GM12878 (cell line): ENCODE results near the gene ASPG. TPM values are rescaled to one million over a fixed set of nuclear protein-coding genes. Genes with fewer than 3 reads are reported as not detected.

Source experiments
- ATAC-seq: fragments of 200-7000 bp; cut with Tn5 transposase; 3 replicates; pipeline ENCODE4 v1.9.1; 2020; ENCODE audit warnings: mild to moderate bottlenecking, moderate library complexity
- BruUV-seq: library from RNA; stranded (reverse); fragments of 400-500 nt; replicated peaks from 2 replicates; lab custom pipeline; 2021; lab: Mats Ljungman, UMichigan
- CTCF ChIA-PET: fragments of 300-600 bp; sonication (Branson Sonifier 250); formaldehyde crosslinking; extraction: SDS; loops from one replicate; lab custom pipeline; 2021; ENCODE audit warnings: inconsistent platforms; lab: Yijun Ruan, JAX
- POLR2A ChIA-PET: fragments of 350-600 bp; formaldehyde crosslinking; extraction: SDS; loops from one replicate; lab custom pipeline; 2021; ENCODE audit warnings: inconsistent platforms; lab: Charles Lee
- RAD21 ChIA-PET: fragments of 300-600 bp; sonication (Branson Sonifier 250); formaldehyde crosslinking; loops from one replicate; lab custom pipeline; 2023; ENCODE audit warnings: antibody characterized with exemption; ENCODE audit not compliant: unreplicated experiment; lab: Charles Lee
- SMC1A ChIA-PET: fragments of 300-600 bp; sonication (Branson Sonifier 250); formaldehyde crosslinking; loops from one replicate; lab custom pipeline; 2023; ENCODE audit not compliant: unreplicated experiment, uncharacterized antibody; lab: Charles Lee
- DNase-seq: peaks from one replicate; pipeline ENCODE4 v3.0.0-alpha.2; 2011; ENCODE audit warnings: low read depth, low spot score
- FAIRE-seq: peaks from 3 replicates; lab custom pipeline; 2011; peaks lifted over from hg19 to GRCh38; lab: Jason Lieb, UNC
- H2AFZ ChIP-seq: 2 replicates; pipeline ENCODE4 v1.6.0; 2011; ENCODE audit warnings: low read depth, low read length, control low read depth; ENCODE audit not compliant: control insufficient read depth
- H3K27ac ChIP-seq: 2 replicates; pipeline ENCODE4 v1.5.1; 2011; ENCODE audit warnings: control low read depth; ENCODE audit not compliant: control insufficient read depth, insufficient read depth
- H3K27me3 ChIP-seq, 2 experiments: replicated peaks in 1 of 2; 2 replicates each; pipeline versions ENCODE4 v1.6.0 to v1.6.1; 2011; ENCODE audit warnings: low read length in 1 of 2; ENCODE audit not compliant: control insufficient read depth in 2 of 2, insufficient read depth in 2 of 2
- H3K36me3 ChIP-seq, 2 experiments: 2 replicates each; pipeline ENCODE4 v1.5.1; 2011; ENCODE audit warnings: low read length in 1 of 2; ENCODE audit not compliant: control insufficient read depth in 2 of 2, insufficient read depth in 2 of 2
- H3K4me1 ChIP-seq: 2 replicates; pipeline ENCODE4 v1.6.1; 2011; ENCODE audit warnings: mild to moderate bottlenecking, low read length, moderate library complexity, mixed read lengths; ENCODE audit not compliant: control insufficient read depth, insufficient read depth
- H3K4me2 ChIP-seq: 2 replicates; pipeline ENCODE4 v1.6.0; 2011; ENCODE audit warnings: control low read depth; ENCODE audit not compliant: control insufficient read depth, insufficient read depth
- H3K4me3 ChIP-seq: fragments of 200-600 bp; sonication (generic); 2 replicates; pipeline ENCODE4 v1.5.1; 2016
- H3K79me2 ChIP-seq: 2 replicates; pipeline ENCODE4 v1.6.0; 2011; ENCODE audit warnings: low read length; ENCODE audit not compliant: control insufficient read depth, insufficient read depth
- H3K9ac ChIP-seq: 2 replicates; pipeline ENCODE4 v1.8.0; 2011; ENCODE audit warnings: low read length, control low read depth, mixed read lengths; ENCODE audit not compliant: control insufficient read depth, insufficient read depth
- H3K9me3 ChIP-seq: replicated peaks from 3 replicates; pipeline ENCODE4 v1.5.1; 2011; ENCODE audit warnings: mild to moderate bottlenecking, low read length; ENCODE audit not compliant: control insufficient read depth, insufficient read depth
- H4K20me1 ChIP-seq: 2 replicates; pipeline ENCODE4 v1.6.0; 2011; ENCODE audit not compliant: control insufficient read depth, insufficient read depth
- CTCF ChIP-seq, 3 experiments: IDR thresholded peaks in 2 of 3; conservative IDR thresholded peaks in 1 of 3; 2 replicates each; pipeline ENCODE4 v1.5.1; 2011; ENCODE audit warnings: low read depth in 3 of 3, low read length in 3 of 3, mild to moderate bottlenecking in 3 of 3, control low read depth in 2 of 3, moderate library complexity in 2 of 3, inconsistent platforms in 1 of 3, mixed read lengths in 1 of 3; ENCODE audit not compliant: control insufficient read depth in 2 of 3, insufficient read depth in 1 of 3; ENCODE audit errors: extremely low read depth in 1 of 3
- ETV6 ChIP-seq, 2 experiments: fragments of 450-650 bp in 1 of 2; IDR thresholded peaks in 1 of 2; conservative IDR thresholded peaks in 1 of 2; 2 replicates each; pipeline ENCODE4 v1.6.1; 2014; ENCODE audit warnings: antibody characterized with exemption in 1 of 2, borderline replicate concordance in 1 of 2, low read depth in 1 of 2, mild to moderate bottlenecking in 1 of 2, moderate library complexity in 1 of 2
- FOXK2 ChIP-seq: fragments of 450-650 bp; IDR thresholded peaks from 2 replicates; pipeline ENCODE4 v1.6.1; 2017; ENCODE audit warnings: mild to moderate bottlenecking, moderate library complexity
- HDAC2 ChIP-seq: fragments of 200-600 bp; sonication (generic); IDR thresholded peaks from 2 replicates; pipeline ENCODE4 v1.6.1; 2017
- MEF2B ChIP-seq: fragments of 450-650 bp; IDR thresholded peaks from 2 replicates; pipeline ENCODE4 v1.6.1; 2018; ENCODE audit warnings: mild to moderate bottlenecking, moderate library complexity; ENCODE audit not compliant: partially characterized antibody, poor library complexity, severe bottlenecking
- MXI1 ChIP-seq: fragments of 150-350 bp; IDR thresholded peaks from 2 replicates; pipeline ENCODE4 v1.6.1; 2011; ENCODE audit warnings: low read depth, mild to moderate bottlenecking, inconsistent platforms, low read length, improper control_type of control experiment
- SKIL ChIP-seq: fragments of 450-650 bp; IDR thresholded peaks from 2 replicates; pipeline ENCODE4 v1.6.1; 2017; ENCODE audit warnings: mild to moderate bottlenecking, low read depth, inconsistent platforms; ENCODE audit not compliant: poor library complexity, severe bottlenecking
- SPI1 ChIP-seq: IDR thresholded peaks from 2 replicates; pipeline ENCODE4 v1.6.1; 2011; ENCODE audit warnings: low read depth, mild to moderate bottlenecking, low read length, moderate library complexity, borderline replicate concordance; ENCODE audit not compliant: insufficient read depth
- WRNIP1 ChIP-seq: IDR thresholded peaks from 2 replicates; pipeline ENCODE4 v1.6.1; 2011; ENCODE audit warnings: low read depth, low read length, improper control_type of control experiment, borderline replicate concordance
- WGBS: methylation state at CpG from one replicate; pipeline ENCODE4 v1.1.6; 2016; ENCODE audit warnings: low lambda C conversion rate; ENCODE audit not compliant: insufficient replicate concordance, insufficient coverage; ENCODE audit errors: missing lambda C conversion rate; 5-methylcytosine and 5-hydroxymethylcytosine counted together
- in situ Hi-C: fragments of 300-500 bp; cut with MboI; formaldehyde crosslinking; loops from 9 replicates; pipeline ENCODE4 v1.14.3; 2018; ENCODE audit warnings: mixed read lengths
- intact Hi-C: fragments of 100-400 bp; cut with micrococcal nuclease; formaldehyde crosslinking; loops from one replicate; pipeline ENCODE4 v1.14.2; 2022; ENCODE audit not compliant: unreplicated experiment
- polyA plus RNA-seq, 11 experiments: library from polyadenylated mRNA; depleted of rRNA in 4 of 11; unstranded in 6 of 11; stranded (reverse) in 5 of 11; fragments of >200 nt; fragmentation: Nextera tagmentation in 4 of 11; fragmentation: Illumina TruSeq in 1 of 11; extraction: Ambion mirVana in 4 of 11; extraction: Trizol in 1 of 11; gene quantifications; 1 replicate in 1 of 11; 2 replicates in 10 of 11; pipeline versions ENCODE4 v1.2.1 to v1.2.3, GENCODE V29; 2011 to 2016; ENCODE audit warnings: inconsistent platforms in 2 of 11, missing spikeins in 2 of 11, low read depth in 1 of 11
- total RNA-seq, 4 experiments: library from RNA; depleted of rRNA in 3 of 4; stranded (reverse); fragments of >200 nt in 3 of 4; fragmentation: Illumina TruSeq in 1 of 4; extraction: Trizol in 1 of 4; gene quantifications; 2 replicates each; pipeline versions ENCODE4 v1.2.1 to v1.2.3, GENCODE V29; 2013 to 2021
- TF ChIP-seq, protein P1 (sequence below): fragments of 450-650 bp; IDR thresholded peaks from 2 replicates; pipeline ENCODE4 v1.6.1; 2017; ENCODE audit warnings: mild to moderate bottlenecking

ASPG gene
- total and polyA plus RNA-seq, 10 of the 15 experiments (the other 5 are each of a cell fraction or from before 2014, with no cell fraction given): not detected

GRCh38 chr14:104036212-104036611 is 49.3 kb upstream of the ASPG start:
- ChIA-PET SMC1A (interaction anchor here (1.3 kb wide), 1 partner anchor 9 kb away, joined by 4 read pairs; no protein-coding TSS in a partner anchor), RAD21 (no interaction called here), CTCF (no interaction called here), POLR2A (no interaction called here)
- H3K9ac ChIP-seq: no peak overlapping the region
- no peaks in the 10 kb centered on the region for H3K36me3 ChIP-seq
- no peak overlapping the region for H3K27ac ChIP-seq
- ATAC-seq (no peak), DNase-seq (no peak), FAIRE-seq (no peak)
- 23% methylated on average over 7 of the region's 7 CpGs for WGBS
- no peak overlapping the region for H2AFZ ChIP-seq
- TF ChIP-seq CTCF (IDR thresholded peaks at IDR 0.05 in 2 of 3, conservative IDR thresholded peaks at IDR 0.05 in 1 of 3; ENCODE audit: control insufficient read depth in 2 of 3, extremely low read depth in 1 of 3, insufficient read depth in 1 of 3, low read depth in 3 of 3, low read length in 3 of 3): no peak
- TF ChIP-seq SPI1: no peak
- TF ChIP-seq FOXK2: no peak
- no peak overlapping the region for H3K4me2 ChIP-seq
- H3K4me3 ChIP-seq: no peak overlapping the region
- intact Hi-C loops (no loop called here), in situ Hi-C loops (no loop called here)
- no peaks in the 10 kb centered on the region; a peak in 3 of 4 replicates for H3K27me3 ChIP-seq
- no peaks in the 10 kb centered on the region for H3K79me2 ChIP-seq
- no peaks in the 10 kb centered on the region for H3K9me3 ChIP-seq
- H4K20me1 ChIP-seq: no peaks in the 10 kb centered on the region; the same call in 1 of the 2 replicates
- H3K4me1 ChIP-seq: no peaks in the 10 kb centered on the region
- no TSS peak for BruUV-seq

GRCh38 chr14:104037074-104037473 is 48.4 kb upstream of the ASPG start:
- intact Hi-C loops: no loop called here
- SMC1A ChIA-PET: interaction anchor here (0.9 to 1.3 kb wide), 2 partner anchors 10 to 12 kb away, joined by 3 to 4 read pairs; no protein-coding TSS in a partner anchor
- TF ChIP-seq SKIL (no peak), MEF2B (no peak), HDAC2 (no peak), WRNIP1 (no peak), MXI1 (no peak), ETV6 (conservative IDR thresholded peaks at IDR 0.05 in 1 of 2, IDR thresholded peaks at IDR 0.05 in 1 of 2; ENCODE audit: borderline replicate concordance in 1 of 2, low read depth in 1 of 2) (no peak)
- TF ChIP-seq, protein P1, sequence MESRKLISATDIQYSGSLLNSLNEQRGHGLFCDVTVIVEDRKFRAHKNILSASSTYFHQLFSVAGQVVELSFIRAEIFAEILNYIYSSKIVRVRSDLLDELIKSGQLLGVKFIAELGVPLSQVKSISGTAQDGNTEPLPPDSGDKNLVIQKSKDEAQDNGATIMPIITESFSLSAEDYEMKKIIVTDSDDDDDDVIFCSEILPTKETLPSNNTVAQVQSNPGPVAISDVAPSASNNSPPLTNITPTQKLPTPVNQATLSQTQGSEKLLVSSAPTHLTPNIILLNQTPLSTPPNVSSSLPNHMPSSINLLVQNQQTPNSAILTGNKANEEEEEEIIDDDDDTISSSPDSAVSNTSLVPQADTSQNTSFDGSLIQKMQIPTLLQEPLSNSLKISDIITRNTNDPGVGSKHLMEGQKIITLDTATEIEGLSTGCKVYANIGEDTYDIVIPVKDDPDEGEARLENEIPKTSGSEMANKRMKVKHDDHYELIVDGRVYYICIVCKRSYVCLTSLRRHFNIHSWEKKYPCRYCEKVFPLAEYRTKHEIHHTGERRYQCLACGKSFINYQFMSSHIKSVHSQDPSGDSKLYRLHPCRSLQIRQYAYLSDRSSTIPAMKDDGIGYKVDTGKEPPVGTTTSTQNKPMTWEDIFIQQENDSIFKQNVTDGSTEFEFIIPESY: no peak

More at GRCh38 chr14:104037074-104037473, 48.4 kb upstream of the ASPG start:
- Histone ChIP-seq H3K4me3 (no peak overlapping the region), H3K27ac (no peak overlapping the region), H4K20me1 (no peaks in the 10 kb centered on the region; the same call in 1 of the 2 replicates), H3K79me2 (no peaks in the 10 kb centered on the region), H3K9me3 (no peaks in the 10 kb centered on the region), H3K27me3 (no peaks in the 10 kb centered on the region; a peak in 3 of 4 replicates), H3K9ac (no peak overlapping the region), H3K4me2 (no peak overlapping the region), H3K4me1 (no peaks in the 10 kb centered on the region), H3K36me3 (no peaks in the 10 kb centered on the region), H2AFZ (no peak overlapping the region)
- CTCF ChIA-PET: interaction anchor here (0.9 kb wide), 1 partner anchor 15 kb away, joined by 3 read pairs; no protein-coding TSS in a partner anchor
- in situ Hi-C loops: no loop called here
- ATAC-seq (no peak), DNase-seq (no peak), FAIRE-seq (no peak)
- POLR2A ChIA-PET: no interaction called here
- no TSS peak for BruUV-seq
- 54% methylated on average over 13 of the region's 14 CpGs for WGBS
- RAD21 ChIA-PET: no interaction called here
